ENCODE data around the gene PLCB1. TPM values are rescaled to one million over a fixed set of nuclear protein-coding genes. Genes with fewer than 3 reads are reported as not detected.

PLCB1 gene
- total RNA-seq, 1 experiment from 2014 or later = 6.8 TPM

DNA sequence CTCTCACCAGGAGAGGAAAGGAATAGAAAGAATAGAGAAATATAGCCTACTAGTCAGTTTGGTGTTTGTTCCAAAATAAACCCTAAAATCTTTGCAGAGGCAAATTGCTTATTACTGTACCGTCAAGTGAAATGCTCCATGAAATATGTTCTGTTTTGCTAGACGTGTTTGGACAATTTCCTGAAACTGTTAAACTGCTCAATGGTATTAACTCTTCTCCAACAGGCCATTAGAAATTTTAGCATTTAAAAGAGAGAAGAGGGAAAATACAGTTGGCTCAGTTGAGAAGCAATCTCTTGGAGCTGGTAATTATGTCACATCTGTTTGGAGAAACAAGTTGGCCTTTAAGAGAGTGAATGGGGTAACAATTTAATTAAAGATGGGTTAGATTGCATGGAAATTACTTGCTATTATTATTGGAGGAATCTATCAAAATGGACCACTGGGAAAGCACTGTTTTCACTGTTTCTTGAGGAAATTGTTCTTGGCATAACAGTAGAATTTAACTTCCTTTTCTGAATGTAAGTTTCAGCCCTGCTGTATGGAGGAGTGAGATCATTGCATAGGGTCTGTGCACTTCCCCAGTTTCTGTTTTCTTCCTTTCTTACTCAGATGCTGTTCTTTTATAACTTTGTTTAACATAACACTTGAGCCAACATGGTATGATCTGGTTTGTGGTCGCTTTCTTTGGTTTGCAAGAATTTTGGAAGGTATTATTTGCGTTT, 373.6 kb downstream of the PLCB1 start:
- Histone ChIP-seq H3K36me3 (ENCODE audit: insufficient read depth, low read length, poor library complexity, severe bottlenecking) (no peaks in the 10 kb centered on the region), H3K27me3 (replicated peaks; ENCODE audit: insufficient read depth, low read depth, low read length, poor library complexity) (no peaks in the 10 kb centered on the region), H3K4me3 (ENCODE audit: low read depth, low read length, poor library complexity, severe bottlenecking) (no peak overlapping the region), H3K4me1 (ENCODE audit: insufficient read depth, low read length, poor library complexity, severe bottlenecking) (no peaks in the 10 kb centered on the region), H3K9me3 (ENCODE audit: low read depth, low read length, poor library complexity, severe bottlenecking) (no peaks in the 10 kb centered on the region), H3K27ac (ENCODE audit: low read depth, low read length, poor library complexity, severe bottlenecking) (no peak overlapping the region)
- TF ChIP-seq, protein P1, sequence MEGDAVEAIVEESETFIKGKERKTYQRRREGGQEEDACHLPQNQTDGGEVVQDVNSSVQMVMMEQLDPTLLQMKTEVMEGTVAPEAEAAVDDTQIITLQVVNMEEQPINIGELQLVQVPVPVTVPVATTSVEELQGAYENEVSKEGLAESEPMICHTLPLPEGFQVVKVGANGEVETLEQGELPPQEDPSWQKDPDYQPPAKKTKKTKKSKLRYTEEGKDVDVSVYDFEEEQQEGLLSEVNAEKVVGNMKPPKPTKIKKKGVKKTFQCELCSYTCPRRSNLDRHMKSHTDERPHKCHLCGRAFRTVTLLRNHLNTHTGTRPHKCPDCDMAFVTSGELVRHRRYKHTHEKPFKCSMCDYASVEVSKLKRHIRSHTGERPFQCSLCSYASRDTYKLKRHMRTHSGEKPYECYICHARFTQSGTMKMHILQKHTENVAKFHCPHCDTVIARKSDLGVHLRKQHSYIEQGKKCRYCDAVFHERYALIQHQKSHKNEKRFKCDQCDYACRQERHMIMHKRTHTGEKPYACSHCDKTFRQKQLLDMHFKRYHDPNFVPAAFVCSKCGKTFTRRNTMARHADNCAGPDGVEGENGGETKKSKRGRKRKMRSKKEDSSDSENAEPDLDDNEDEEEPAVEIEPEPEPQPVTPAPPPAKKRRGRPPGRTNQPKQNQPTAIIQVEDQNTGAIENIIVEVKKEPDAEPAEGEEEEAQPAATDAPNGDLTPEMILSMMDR (conservative IDR thresholded peaks at IDR 0.05; ENCODE audit: low read depth, low read length) = no peak
- no peak for TF ChIP-seq EZH2 (IDR thresholded peaks at IDR 0.05; ENCODE audit: borderline replicate concordance, low read depth, low read length, poor library complexity, severe bottlenecking)
- intact Hi-C loops (cut with micrococcal nuclease; ENCODE audit: unreplicated experiment) = no loop called here
- BruUV-seq (replicated peaks) = no TSS peak
- ChIA-PET POLR2A (ENCODE audit: low non-redundant PET) (no interaction called here), CTCF (no interaction called here)
- DNase-seq (ENCODE audit: low spot score) = no peak

DNA sequence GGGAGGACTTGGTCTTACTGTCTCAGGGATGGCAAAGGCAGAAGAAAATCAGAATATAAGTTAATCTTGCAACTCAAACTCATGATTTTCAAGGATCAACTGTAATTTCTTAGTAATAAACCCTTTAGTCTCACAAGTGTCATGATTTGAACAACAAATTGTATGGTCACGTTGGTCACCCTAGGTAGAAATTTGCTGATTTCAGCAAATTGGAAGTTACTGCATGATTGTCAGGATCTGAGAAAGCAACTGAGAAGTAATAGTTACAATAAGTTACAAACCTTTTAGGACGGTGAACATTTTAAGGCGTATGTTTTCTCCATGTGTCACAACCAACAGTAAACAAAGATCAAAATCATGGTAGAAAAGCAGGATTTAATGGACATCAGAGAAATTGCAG, 375.2 kb downstream of the PLCB1 start:
- Histone ChIP-seq H3K4me3 (ENCODE audit: low read depth, low read length, poor library complexity, severe bottlenecking) (no peak overlapping the region), H3K27ac (ENCODE audit: low read depth, low read length, poor library complexity, severe bottlenecking) (no peak overlapping the region), H3K27me3 (replicated peaks; ENCODE audit: insufficient read depth, low read depth, low read length, poor library complexity) (no peaks in the 10 kb centered on the region), H3K9me3 (ENCODE audit: low read depth, low read length, poor library complexity, severe bottlenecking) (no peaks in the 10 kb centered on the region), H3K4me1 (ENCODE audit: insufficient read depth, low read length, poor library complexity, severe bottlenecking) (no peaks in the 10 kb centered on the region), H3K36me3 (ENCODE audit: insufficient read depth, low read length, poor library complexity, severe bottlenecking) (no peaks in the 10 kb centered on the region)
- POLR2A ChIA-PET (ENCODE audit: low non-redundant PET) = no interaction called here
- no TSS peak for BruUV-seq (replicated peaks)
- TF ChIP-seq, protein P1 (conservative IDR thresholded peaks at IDR 0.05; ENCODE audit: low read depth, low read length) = no peak
- no peak for TF ChIP-seq EZH2 (IDR thresholded peaks at IDR 0.05; ENCODE audit: borderline replicate concordance, low read depth, low read length, poor library complexity, severe bottlenecking)
- DNase-seq (ENCODE audit: low spot score) = no peak
- intact Hi-C loops (cut with micrococcal nuclease; ENCODE audit: unreplicated experiment) = no loop called here
- CTCF ChIA-PET = no interaction called here

DNA sequence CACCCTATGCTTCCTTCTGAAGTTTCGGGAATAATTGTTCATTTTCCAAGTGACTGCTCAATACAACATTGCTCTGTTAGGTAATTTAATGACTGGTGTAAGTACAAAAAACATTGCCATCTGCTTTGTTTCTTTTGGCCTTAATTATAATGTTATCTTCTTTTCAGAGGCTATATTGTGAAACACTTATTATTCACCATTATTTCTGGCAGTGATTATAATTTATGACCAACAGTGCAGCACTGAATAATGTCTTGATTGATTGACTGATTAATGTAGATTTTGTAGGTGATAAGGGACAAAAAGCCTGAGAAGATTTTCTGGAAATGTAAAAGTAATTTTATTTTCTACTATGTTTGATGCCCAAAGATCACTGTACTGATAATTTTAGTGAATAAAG, 377.7 kb downstream of the PLCB1 start:
- CTCF ChIA-PET = no interaction called here
- POLR2A ChIA-PET (ENCODE audit: low non-redundant PET) = no interaction called here
- Histone ChIP-seq H3K27me3 (replicated peaks; ENCODE audit: insufficient read depth, low read depth, low read length, poor library complexity) (no peaks in the 10 kb centered on the region), H3K27ac (ENCODE audit: low read depth, low read length, poor library complexity, severe bottlenecking) (no peak overlapping the region), H3K36me3 (ENCODE audit: insufficient read depth, low read length, poor library complexity, severe bottlenecking) (no peaks in the 10 kb centered on the region), H3K9me3 (ENCODE audit: low read depth, low read length, poor library complexity, severe bottlenecking) (no peaks in the 10 kb centered on the region), H3K4me1 (ENCODE audit: insufficient read depth, low read length, poor library complexity, severe bottlenecking) (no peaks in the 10 kb centered on the region), H3K4me3 (ENCODE audit: low read depth, low read length, poor library complexity, severe bottlenecking) (no peak overlapping the region)
- TF ChIP-seq, protein P1 (conservative IDR thresholded peaks at IDR 0.05; ENCODE audit: low read depth, low read length) = no peak
- TF ChIP-seq EZH2 (IDR thresholded peaks at IDR 0.05; ENCODE audit: borderline replicate concordance, low read depth, low read length, poor library complexity, severe bottlenecking) = no peak
- no peak for DNase-seq (ENCODE audit: low spot score)
- intact Hi-C loops (cut with micrococcal nuclease; ENCODE audit: unreplicated experiment) = no loop called here
- BruUV-seq (replicated peaks) = no TSS peak
